PC-9 (cell line): Measurements from ENCODE around the gene EXOSC3.

Experiments
- EZH2 ChIP-seq: fragments of 200-600 bp; sonication (generic); IDR thresholded peaks from 2 replicates; pipeline ENCODE4 v1.8.0; 2017; ENCODE audit warnings: antibody characterized with exemption, low read depth
- TF ChIP-seq, protein P1 (sequence below): fragments of 200-600 bp; sonication (generic); conservative IDR thresholded peaks from 2 replicates; pipeline ENCODE4 v1.6.1; 2017; ENCODE audit warnings: mixed run types, antibody characterized with exemption, mild to moderate bottlenecking, moderate library complexity

DNA sequence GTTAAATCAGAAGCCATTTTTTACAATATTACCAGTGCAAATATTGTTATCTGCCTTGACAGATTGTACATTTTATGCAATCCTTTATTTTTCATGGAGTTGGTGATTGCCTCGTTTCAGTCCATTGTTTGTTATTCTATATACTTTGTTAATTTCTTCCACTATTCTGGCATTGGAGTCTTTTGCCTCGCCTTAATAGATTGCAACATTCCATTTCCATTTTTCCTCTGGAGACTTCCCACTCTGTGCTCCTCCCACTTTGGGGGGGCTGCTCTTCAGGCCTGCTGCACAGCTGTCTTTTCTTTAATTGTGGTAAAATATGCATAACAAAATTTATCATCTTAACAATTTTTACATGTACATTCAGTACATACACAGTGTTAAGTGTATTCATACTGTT, 11.4 kb upstream of the EXOSC3 start:
- TF ChIP-seq, protein P1, sequence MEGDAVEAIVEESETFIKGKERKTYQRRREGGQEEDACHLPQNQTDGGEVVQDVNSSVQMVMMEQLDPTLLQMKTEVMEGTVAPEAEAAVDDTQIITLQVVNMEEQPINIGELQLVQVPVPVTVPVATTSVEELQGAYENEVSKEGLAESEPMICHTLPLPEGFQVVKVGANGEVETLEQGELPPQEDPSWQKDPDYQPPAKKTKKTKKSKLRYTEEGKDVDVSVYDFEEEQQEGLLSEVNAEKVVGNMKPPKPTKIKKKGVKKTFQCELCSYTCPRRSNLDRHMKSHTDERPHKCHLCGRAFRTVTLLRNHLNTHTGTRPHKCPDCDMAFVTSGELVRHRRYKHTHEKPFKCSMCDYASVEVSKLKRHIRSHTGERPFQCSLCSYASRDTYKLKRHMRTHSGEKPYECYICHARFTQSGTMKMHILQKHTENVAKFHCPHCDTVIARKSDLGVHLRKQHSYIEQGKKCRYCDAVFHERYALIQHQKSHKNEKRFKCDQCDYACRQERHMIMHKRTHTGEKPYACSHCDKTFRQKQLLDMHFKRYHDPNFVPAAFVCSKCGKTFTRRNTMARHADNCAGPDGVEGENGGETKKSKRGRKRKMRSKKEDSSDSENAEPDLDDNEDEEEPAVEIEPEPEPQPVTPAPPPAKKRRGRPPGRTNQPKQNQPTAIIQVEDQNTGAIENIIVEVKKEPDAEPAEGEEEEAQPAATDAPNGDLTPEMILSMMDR: no peak
- no peak for TF ChIP-seq EZH2
